HG03558 (cell line): Measurements from ENCODE around the gene VPS33A.
"Not testable (repeated sequence)": the region's sequence is repeated elsewhere in the genome, so short reads cannot be mapped to it uniquely, and the experiment has no call there.

Experiments
- ATAC-seq: cut with Tn5 transposase; IDR thresholded peaks from one replicate; pipeline ENCODE4 v1.9.1; 2021; ENCODE audit warnings: moderate number of reproducible peaks; ENCODE audit not compliant: unreplicated experiment; ENCODE audit errors: extremely low read depth

Gene VPS33A

DNA sequence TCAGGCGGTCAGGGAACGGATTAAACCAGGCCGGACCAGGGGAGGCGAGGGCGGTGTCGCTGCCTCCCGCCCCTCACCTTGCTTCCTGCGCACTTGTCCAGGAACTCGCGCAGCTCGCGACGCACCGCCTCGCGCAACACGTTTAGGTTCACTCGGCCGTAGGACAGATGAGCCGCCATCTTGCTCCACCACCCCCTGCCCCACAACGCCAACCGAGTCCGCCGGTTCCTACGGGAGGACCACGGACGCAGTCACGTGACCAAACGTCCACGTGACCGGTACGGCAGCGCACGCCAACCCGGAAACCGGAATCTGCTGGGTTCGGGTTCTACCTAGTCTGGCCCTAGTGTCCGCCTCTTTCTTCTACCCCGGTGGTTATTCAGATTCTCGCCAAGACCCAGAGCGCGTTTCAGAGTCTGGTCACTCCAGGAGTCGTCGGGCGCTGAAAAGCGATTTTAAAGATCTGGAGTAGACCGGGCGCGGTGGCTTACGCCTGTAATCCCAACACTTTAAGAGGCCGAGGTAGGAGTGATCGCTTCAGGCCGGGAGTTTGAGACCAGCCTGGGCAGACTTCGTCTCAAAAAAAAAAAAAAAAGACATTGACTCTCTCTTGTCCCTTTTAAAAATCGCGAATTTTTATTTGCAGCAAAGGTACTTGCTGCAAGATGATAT is at the start of gene VPS33A:
TSS of gene VPS33A (minus strand) at position 265 of the 672 bp plus-strand sequence. CDS start at position 179, 86 bp downstream.
- peak; percentile 65 for ATAC-seq

- no peak for ATAC-seq
Measured at GRCh38 chr12:122312926-122313325, 46.6 kb upstream of the VPS33A start.

DNA sequence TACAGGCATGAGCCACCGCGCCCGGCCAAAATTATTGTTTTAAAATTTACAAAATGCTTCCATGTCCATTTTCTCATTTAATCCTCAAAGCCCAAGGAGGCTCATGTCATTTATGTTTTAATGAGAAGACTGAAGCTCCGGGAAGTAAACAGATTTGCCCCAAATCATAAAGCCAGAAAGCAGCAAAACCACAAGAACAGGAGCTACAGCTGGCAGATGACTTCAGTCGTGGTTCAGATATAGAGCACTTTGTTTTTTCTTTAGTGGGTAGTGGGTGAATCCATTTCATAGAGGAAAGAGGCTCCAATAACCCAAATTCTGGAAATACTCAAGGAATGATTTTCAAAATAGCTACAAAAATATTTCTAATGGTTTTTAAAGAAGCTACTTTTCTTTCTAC is 45.4 kb upstream of the VPS33A start:
- no peak for ATAC-seq

GRCh38 chr12:122310626-122311333 is 44.5 kb upstream of the VPS33A start:
- ATAC-seq, result no peak

GRCh38 chr12:122309564-122310121 is 43.3 kb upstream of the VPS33A start:
- no peak for ATAC-seq

DNA sequence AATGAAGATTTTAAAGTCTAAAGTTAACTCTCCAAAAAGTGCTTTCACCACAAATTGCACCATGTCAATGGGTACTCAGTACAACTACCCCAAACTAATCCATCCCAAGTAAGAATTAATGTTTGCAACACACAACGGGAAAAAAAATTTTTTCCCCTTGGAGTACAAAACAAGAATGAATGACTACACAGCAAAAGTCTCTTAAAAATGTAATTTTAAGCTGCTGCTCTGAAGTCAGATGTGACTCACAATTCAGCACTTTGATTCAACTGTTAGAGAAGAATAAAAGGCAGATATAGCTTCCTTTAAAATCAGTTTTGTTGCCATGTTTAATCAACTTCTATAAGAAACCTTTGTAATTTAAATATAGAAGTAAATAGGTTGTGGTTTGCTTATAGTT is 42.5 kb upstream of the VPS33A start:
- ATAC-seq, result no peak

DNA sequence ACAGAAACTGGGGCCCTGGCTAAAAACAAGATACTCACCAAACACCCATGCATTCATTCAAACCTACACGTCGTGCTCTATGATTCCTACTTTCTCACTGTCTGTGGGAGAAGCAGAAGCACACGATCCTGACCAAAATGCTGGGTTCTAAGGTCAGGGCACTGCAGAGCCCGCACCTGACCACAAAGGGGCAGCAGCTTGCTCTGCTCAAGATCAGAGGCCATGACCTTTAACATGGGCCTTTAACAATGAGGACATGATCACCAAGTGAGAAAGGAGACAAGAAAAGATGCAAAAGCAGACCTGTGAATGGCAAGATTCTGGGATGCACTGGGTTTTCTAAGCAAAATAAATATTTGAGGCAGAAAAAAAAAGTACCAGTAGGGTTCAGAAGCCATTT is 40.1 kb upstream of the VPS33A start:
- ATAC-seq, result no peak

DNA sequence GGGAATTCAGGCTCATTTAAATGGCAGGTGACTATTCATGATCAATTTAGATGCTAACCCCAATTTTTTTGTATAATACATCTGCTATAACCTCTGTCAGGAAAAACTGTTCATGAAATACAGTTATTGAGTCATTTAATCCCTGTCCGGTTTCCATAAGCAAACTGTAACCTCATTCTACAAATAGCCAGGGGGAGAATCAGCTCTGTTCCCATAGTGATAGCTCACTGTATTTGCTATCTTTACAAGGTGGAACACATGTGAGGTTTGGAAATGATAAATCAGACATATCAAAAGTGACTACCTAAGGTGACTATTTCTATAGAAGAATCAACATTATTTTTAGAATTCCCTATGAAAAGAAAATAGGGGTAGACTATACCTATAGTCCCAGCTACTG is 38.6 kb upstream of the VPS33A start:
- ATAC-seq, result no peak

GRCh38 chr12:122303068-122303467 is 36.8 kb upstream of the VPS33A start:
- ATAC-seq, result no peak

GRCh38 chr12:122298071-122298748 is 31.9 kb upstream of the VPS33A start:
- no peak for ATAC-seq

GRCh38 chr12:122297494-122297893 is 31.2 kb upstream of the VPS33A start:
- no peak for ATAC-seq

DNA sequence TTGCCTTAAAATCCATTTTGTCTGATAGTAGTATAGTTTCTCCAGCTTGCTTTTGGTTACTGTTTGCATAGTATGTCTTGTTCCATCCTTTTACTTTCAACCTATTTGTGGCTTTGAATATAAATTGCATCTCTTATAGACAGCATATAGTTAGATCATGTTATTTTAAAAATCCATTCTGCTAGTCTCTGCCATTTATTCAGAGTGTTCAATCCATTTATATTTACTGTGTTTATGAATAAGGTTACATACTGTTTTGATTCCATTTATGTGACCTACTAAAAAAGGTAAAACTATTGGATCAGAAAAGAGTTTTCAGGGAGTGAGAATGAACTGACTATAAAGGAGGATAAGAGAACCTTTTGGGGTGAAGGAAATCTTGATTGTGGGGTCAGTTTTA is 29.6 kb upstream of the VPS33A start:
- ATAC-seq, result no peak

DNA sequence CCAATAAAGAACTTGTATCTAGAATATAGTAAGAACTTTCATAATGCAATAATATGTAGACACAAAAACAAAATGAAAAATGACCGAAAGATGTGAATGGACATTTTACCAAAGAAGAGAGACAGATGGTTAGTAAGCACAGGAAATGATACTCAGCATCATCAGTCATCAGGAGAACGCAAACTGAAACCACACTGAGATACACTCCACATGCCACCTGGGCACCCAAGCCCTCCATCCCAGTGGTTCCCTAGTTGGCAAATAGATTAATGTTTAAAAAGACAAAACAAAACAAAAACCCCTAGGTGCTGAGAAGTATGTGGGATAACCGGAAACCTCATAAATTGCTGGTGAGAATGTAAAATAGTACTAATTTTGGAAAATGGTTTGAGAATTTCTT is 26.8 kb upstream of the VPS33A start:
- ATAC-seq, result no peak

DNA sequence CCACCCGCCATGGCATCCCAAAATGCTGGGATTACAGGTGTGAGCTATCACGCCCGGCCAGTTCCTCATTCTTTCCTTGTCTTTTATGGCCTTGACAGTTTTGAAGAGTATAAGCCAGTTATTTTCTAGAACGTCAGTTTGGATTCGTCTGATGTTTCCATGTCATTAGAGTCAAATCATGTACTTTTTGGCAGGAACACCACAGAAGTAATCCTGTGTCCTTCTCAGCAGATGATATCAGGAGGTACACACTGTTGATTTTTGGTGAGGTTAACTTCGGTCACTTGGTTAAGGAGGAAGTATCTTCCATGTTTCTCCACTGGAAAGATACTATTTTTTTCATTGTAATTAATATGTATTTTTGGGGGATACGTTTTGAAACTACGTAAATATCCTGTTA is 25.1 kb upstream of the VPS33A start:
- ATAC-seq, result no peak

DNA sequence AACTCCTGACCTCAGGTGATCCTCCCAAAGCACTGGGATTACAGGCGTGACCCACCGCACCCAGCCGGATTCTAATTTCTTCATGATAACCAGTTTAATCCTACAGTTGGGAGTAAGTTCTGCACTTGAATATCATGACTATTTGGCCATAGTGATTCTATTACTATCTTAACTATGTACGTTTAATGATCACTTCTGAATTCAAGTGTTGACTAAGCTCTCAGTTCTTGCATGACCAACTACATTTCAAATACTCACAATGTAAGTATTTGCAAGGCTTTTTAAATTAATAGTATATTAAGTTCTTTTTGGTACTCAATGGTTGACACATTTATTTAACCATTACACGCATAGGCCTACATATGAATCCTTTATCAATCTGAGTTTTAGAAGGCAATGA is 17.4 kb upstream of the VPS33A start:
- ATAC-seq, result no peak

- no peak for ATAC-seq
Measured at GRCh38 chr12:122282061-122282460, 15.8 kb upstream of the VPS33A start.

DNA sequence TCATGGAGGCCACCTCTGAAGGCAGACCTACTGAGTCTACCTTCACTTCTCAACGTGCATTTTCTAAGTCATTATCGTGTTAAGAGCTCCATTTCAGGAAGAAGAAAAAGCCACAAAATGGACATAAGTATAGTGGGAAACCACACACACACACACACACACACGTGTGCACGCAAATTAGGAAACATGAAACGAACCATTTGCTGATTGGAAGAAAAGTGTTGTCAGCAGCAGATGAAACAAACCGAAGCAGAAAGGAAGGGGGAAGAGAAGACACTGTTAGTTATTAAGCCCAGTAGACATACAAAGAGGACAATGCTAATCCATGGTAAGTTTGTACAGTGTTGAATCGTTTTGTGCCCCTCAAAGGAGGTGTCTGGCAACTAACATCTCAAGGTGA is 9.9 kb upstream of the VPS33A start:
- ATAC-seq, result no peak

DNA sequence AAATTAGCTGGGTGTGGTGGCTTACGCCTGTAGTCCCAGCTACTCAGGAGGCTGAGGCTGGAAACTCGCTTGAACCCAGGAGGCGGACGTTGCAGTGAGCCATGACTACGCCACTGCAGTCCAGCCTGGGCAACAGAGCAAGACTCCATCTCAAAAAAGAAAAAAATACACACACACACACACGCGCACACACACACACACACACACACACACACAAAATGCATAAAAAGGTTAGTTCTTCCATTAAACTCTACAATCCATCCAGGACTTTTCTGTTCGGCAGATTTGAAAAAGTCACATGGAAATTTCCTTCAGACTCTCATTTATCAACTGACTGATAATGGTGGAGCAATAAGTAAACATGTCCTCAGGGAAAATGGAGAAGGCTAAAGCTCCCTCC is 9.2 kb upstream of the VPS33A start:
- no peak for ATAC-seq

- ATAC-seq, result peak; percentile 5
Measured at GRCh38 chr12:122265886-122266229, 436 bp downstream of the VPS33A start.

GRCh38 chr12:122265476-122265875 is 818 bp downstream of the VPS33A start:
- peak; percentile 7 for ATAC-seq

GRCh38 chr12:122260735-122261134 is 5.6 kb downstream of the VPS33A start:
- ATAC-seq, result not testable (repeated sequence)
